Measurements from ENCODE around the gene LBH. TPM values are rescaled to one million over a fixed set of nuclear protein-coding genes. Genes with fewer than 3 reads are reported as not detected.

Gene LBH
- total RNA-seq, 1 experiment from 2014 or later = 5.8 TPM

- intact Hi-C loops (cut with micrococcal nuclease) = no loop called here
- CTCF ChIA-PET = no interaction called here
- Histone ChIP-seq H3F3A (ENCODE audit: low read length, unreplicated experiment) (no peaks in the 10 kb centered on the region), H3K9me2 (replicated peaks; ENCODE audit: low read length) (no peaks in the 10 kb centered on the region), H3K9ac (ENCODE audit: low read length) (no peak overlapping the region), H3K79me2 (ENCODE audit: low read length) (no peaks in the 10 kb centered on the region), H3K9me3 (ENCODE audit: low read length) (no peaks in the 10 kb centered on the region), H3K4me2 (ENCODE audit: low read length) (no peak overlapping the region), H3K36me3 (ENCODE audit: low read depth, low read length) (no peaks in the 10 kb centered on the region), H3K27me3 (ENCODE audit: low read length) (peaks cover 5% of the 10 kb centered on the region; the same call in 1 of the 2 replicates), H2AFZ (ENCODE audit: low read length) (no peak overlapping the region), H4K20me1 (ENCODE audit: low read length) (no peaks in the 10 kb centered on the region), H3K4me1 (ENCODE audit: insufficient read depth, low read length) (no peaks in the 10 kb centered on the region), H3K4me3 (ENCODE audit: low read length) (no peak overlapping the region), H3K27ac (ENCODE audit: low read length) (no peak overlapping the region)
- TF ChIP-seq EZH2phosphoT487 (IDR thresholded peaks at IDR 0.05; ENCODE audit: borderline replicate concordance, low read length) (no peak), EZH2 (IDR thresholded peaks at IDR 0.05; ENCODE audit: low read length, unreplicated experiment) (no peak), CTCF (conservative IDR thresholded peaks at IDR 0.05; ENCODE audit: low read depth, low read length) (no peak)
- DNase-seq (peak; percentile 25), ATAC-seq (no peak)
- POLR2A ChIA-PET (ENCODE audit: unreplicated experiment) = no interaction called here
- no TSS peak for BruUV-seq (replicated peaks)
These were observed 21.7 kb downstream of the LBH start for GRCh38 chr2:30252723-30253701.

GRCh38 chr2:30253873-30254684 is 22.7 kb downstream of the LBH start:
- CTCF ChIA-PET = no interaction called here
- no peak overlapping the region for H3K27ac ChIP-seq (ENCODE audit: low read length)

More at GRCh38 chr2:30253873-30254684, 22.7 kb downstream of the LBH start:
- TF ChIP-seq EZH2 (IDR thresholded peaks at IDR 0.05; ENCODE audit: low read length, unreplicated experiment) (no peak), EZH2phosphoT487 (IDR thresholded peaks at IDR 0.05; ENCODE audit: borderline replicate concordance, low read length) (no peak), CTCF (conservative IDR thresholded peaks at IDR 0.05; ENCODE audit: low read depth, low read length) (no peak)
- no peaks in the 10 kb centered on the region for H3K9me3 ChIP-seq (ENCODE audit: low read length)
- ATAC-seq (no peak), DNase-seq (no peak)
- no peak overlapping the region for H2AFZ ChIP-seq (ENCODE audit: low read length)
- H3K79me2 ChIP-seq (ENCODE audit: low read length) = no peaks in the 10 kb centered on the region
- no peak overlapping the region for H3K4me3 ChIP-seq (ENCODE audit: low read length)
- intact Hi-C loops (cut with micrococcal nuclease) = no loop called here
- no TSS peak for BruUV-seq (replicated peaks)
- no peak overlapping the region for H3K9ac ChIP-seq (ENCODE audit: low read length)
- H3K27me3 ChIP-seq (ENCODE audit: low read length) = peaks cover 5% of the 10 kb centered on the region; the same call in 1 of the 2 replicates
- POLR2A ChIA-PET (ENCODE audit: unreplicated experiment) = no interaction called here
- no peaks in the 10 kb centered on the region for H3K4me1 ChIP-seq (ENCODE audit: insufficient read depth, low read length)
- H3K9me2 ChIP-seq (replicated peaks; ENCODE audit: low read length) = no peaks in the 10 kb centered on the region
- H3K4me2 ChIP-seq (ENCODE audit: low read length) = no peak overlapping the region
- H4K20me1 ChIP-seq (ENCODE audit: low read length) = no peaks in the 10 kb centered on the region
- no peaks in the 10 kb centered on the region for H3K36me3 ChIP-seq (ENCODE audit: low read depth, low read length)
- H3F3A ChIP-seq (ENCODE audit: low read length, unreplicated experiment) = no peaks in the 10 kb centered on the region
